ENCODE measurements around the gene RFTN2. TPM values are rescaled to one million over a fixed set of nuclear protein-coding genes. Genes with fewer than 3 reads are reported as not detected.
A peak's percentile ranks its signal among the peaks of the same experiment; 100 is the strongest.

RFTN2 gene
- total and polyA plus RNA-seq, 2 of the 13 experiments (the other 11 are each of a cell fraction or from before 2014, with no cell fraction given): not detected

DNA sequence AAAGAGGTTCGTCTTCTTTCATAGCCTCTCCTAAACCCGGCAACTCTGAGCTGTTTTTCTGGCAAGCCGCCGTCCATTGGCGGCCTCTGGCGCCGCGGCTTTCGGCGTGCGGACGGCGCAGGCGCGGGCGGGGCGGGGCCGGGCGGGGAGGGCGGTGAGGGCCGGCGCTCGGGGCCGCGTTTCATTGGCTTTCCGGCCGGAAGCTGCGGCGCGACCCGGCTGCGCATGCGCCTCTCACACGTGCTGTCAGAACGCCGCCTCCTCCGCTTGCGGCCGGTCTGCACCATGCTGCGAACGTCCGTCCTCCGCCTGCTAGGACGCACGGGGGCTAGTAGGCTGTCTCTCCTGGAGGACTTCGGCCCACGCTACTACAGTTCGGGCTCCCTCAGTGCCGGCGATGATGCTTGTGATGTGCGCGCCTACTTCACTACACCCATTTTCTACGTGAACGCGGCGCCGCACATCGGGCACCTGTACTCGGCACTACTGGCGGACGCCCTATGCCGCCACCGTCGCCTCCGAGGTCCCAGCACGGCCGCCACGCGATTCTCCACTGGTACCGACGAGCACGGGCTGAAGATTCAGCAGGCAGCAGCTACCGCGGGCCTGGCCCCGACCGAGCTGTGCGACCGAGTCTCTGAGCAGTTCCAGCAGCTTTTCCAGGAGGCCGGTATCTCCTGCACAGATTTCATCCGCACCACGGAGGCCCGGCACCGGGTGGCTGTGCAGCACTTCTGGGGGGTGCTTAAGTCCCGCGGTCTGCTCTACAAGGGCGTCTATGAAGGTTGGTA, 29.9 kb upstream of the RFTN2 start, which contains the start of gene MARS2 (continued):
- TF ChIP-seq ZNF460 (CRISPR knock-in tag; IDR thresholded peaks at IDR 0.05; ENCODE audit: borderline replicate concordance): no peak; the same call in 1 of the 2 replicates
- peak; percentile 22 for TF ChIP-seq SKI (IDR thresholded peaks at IDR 0.05; ENCODE audit: partially characterized antibody)
- TF ChIP-seq RBM22 (optimal IDR thresholded peaks at IDR 0.05; ENCODE audit: low read length): no peak
- TF ChIP-seq MAZ (IDR thresholded peaks at IDR 0.05; ENCODE audit: borderline replicate concordance, low read depth, low read length): peak; percentile 86
- peak; percentile 82 for TF ChIP-seq MAZ (CRISPR knock-in tag; IDR thresholded peaks at IDR 0.05; ENCODE audit: low read depth)
- no peak; the same call in 1 of the 2 replicates for TF ChIP-seq GPN1 (CRISPR knock-in tag; IDR thresholded peaks at IDR 0.05; ENCODE audit: borderline replicate concordance)
- peak; percentile 86 for TF ChIP-seq ETV6 (CRISPR knock-in tag; conservative IDR thresholded peaks at IDR 0.05)
- TF ChIP-seq JDP2 (CRISPR knock-in tag; IDR thresholded peaks at IDR 0.05; ENCODE audit: borderline replicate concordance): no peak
- peak; percentile 76; the same call in 1 of the 2 replicates for TF ChIP-seq ZNF138 (CRISPR knock-in tag; IDR thresholded peaks at IDR 0.05; ENCODE audit: low read depth)
- TF ChIP-seq CREB1 (IDR thresholded peaks at IDR 0.05): peak; percentile 62
- no peak for TF ChIP-seq CREB1 (CRISPR knock-in tag; IDR thresholded peaks at IDR 0.05)
- no peak for TF ChIP-seq ZNF136 (CRISPR knock-in tag; IDR thresholded peaks at IDR 0.05; ENCODE audit: low read depth)
- TF ChIP-seq, protein P1, sequence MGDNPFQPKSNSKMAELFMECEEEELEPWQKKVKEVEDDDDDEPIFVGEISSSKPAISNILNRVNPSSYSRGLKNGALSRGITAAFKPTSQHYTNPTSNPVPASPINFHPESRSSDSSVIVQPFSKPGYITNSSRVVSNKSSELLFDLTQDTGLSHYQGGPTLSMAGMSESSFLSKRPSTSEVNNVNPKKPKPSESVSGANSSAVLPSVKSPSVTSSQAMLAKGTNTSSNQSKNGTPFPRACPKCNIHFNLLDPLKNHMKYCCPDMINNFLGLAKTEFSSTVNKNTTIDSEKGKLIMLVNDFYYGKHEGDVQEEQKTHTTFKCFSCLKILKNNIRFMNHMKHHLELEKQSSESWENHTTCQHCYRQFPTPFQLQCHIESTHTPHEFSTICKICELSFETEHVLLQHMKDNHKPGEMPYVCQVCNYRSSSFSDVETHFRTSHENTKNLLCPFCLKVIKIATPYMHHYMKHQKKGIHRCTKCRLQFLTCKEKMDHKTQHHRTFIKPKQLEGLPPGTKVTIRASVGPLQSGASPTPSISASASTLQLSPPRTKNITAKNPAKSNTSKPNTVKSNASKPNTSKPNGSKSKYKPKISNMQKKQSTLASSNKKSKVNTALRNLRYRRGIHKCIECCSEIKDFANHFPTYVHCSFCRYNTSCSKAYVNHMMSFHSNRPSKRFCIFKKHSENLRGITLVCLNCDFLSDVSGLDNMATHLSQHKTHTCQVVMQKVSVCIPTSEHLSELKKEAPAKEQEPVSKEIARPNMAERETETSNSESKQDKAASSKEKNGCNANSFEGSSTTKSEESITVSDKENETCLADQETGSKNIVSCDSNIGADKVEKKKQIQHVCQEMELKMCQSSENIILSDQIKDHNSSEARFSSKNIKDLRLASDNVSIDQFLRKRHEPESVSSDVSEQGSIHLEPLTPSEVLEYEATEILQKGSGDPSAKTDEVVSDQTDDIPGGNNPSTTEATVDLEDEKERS (CRISPR knock-in tag; IDR thresholded peaks at IDR 0.05): peak; percentile 92
- no peak for TF ChIP-seq FOXJ3 (CRISPR knock-in tag; IDR thresholded peaks at IDR 0.05; ENCODE audit: borderline replicate concordance)
- 0 out of 2 replicates have a peak, but pooled peaks have one; percentile 39 for TF ChIP-seq NR1H2 (CRISPR knock-in tag; IDR thresholded peaks at IDR 0.05; ENCODE audit: borderline replicate concordance, low read depth)
- TF ChIP-seq HOXA7 (CRISPR knock-in tag; IDR thresholded peaks at IDR 0.05): no peak
- TF ChIP-seq ZNF605 (CRISPR knock-in tag; IDR thresholded peaks at IDR 0.05): peak; percentile 85
- TF ChIP-seq SP2 (CRISPR knock-in tag; IDR thresholded peaks at IDR 0.05): peak; percentile 73
- no peak for TF ChIP-seq ZNF672 (CRISPR knock-in tag; IDR thresholded peaks at IDR 0.05)
- no peak for TF ChIP-seq ZNF230 (CRISPR knock-in tag; IDR thresholded peaks at IDR 0.05)
- TF ChIP-seq, protein P2, sequence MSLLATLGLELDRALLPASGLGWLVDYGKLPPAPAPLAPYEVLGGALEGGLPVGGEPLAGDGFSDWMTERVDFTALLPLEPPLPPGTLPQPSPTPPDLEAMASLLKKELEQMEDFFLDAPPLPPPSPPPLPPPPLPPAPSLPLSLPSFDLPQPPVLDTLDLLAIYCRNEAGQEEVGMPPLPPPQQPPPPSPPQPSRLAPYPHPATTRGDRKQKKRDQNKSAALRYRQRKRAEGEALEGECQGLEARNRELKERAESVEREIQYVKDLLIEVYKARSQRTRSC (CRISPR knock-in tag; IDR thresholded peaks at IDR 0.05; ENCODE audit: low read depth): no peak
- no peak for TF ChIP-seq ZNF282 (IDR thresholded peaks at IDR 0.05; ENCODE audit: partially characterized antibody)
- 0 out of 2 replicates have a peak, but pooled peaks have one; percentile 15 for TF ChIP-seq TBX3 (IDR thresholded peaks at IDR 0.05; ENCODE audit: borderline replicate concordance)
- TF ChIP-seq ETV5 (CRISPR knock-in tag; IDR thresholded peaks at IDR 0.05; ENCODE audit: borderline replicate concordance): no peak; the same call in none of the 2 replicates
- TF ChIP-seq ZNF10 (CRISPR knock-in tag; IDR thresholded peaks at IDR 0.05; ENCODE audit: borderline replicate concordance, low read depth): no peak
- TF ChIP-seq ZNF761 (CRISPR knock-in tag; conservative IDR thresholded peaks at IDR 0.05): no peak
- 0 out of 2 replicates have a peak, but pooled peaks have one; percentile 23 for TF ChIP-seq ZSCAN25 (CRISPR knock-in tag; IDR thresholded peaks at IDR 0.05)
- TF ChIP-seq TEAD3 (CRISPR knock-in tag; optimal IDR thresholded peaks at IDR 0.05; ENCODE audit: borderline replicate concordance): peak; percentile 62
- peak; percentile 41; the same call in 1 of the 2 replicates for TF ChIP-seq ZNF510 (CRISPR knock-in tag; IDR thresholded peaks at IDR 0.05; ENCODE audit: low read depth)

Measured in HepG2 (cell line).